GM04503 (cell line): ENCODE measurements around the gene ASTL.

Source experiments
- DNase-seq: peaks from one replicate; pipeline ENCODE4 v3.0.0-alpha.2; 2012; ENCODE audit warnings: low read depth

Gene ASTL

DNA sequence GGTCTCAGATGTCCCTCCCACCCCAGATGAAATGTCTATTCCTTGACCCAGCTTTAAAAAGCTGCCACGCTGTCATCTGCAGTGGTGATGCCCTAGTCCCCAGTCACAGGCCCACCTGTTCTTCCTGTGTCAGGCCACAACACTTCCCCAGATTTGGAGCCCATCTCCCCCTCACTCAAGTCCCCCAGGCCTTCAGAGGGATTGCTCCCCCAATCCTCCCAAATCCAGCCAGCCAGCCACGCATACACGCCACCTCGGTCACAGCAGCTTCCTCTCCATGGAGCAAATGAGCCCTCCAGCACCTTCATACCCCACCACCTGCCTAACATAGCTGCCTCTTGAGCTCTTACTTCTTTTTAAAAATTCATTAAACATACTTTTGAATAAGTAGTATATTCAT is 7.8 kb downstream of the ASTL start:
- no peak for DNase-seq

DNA sequence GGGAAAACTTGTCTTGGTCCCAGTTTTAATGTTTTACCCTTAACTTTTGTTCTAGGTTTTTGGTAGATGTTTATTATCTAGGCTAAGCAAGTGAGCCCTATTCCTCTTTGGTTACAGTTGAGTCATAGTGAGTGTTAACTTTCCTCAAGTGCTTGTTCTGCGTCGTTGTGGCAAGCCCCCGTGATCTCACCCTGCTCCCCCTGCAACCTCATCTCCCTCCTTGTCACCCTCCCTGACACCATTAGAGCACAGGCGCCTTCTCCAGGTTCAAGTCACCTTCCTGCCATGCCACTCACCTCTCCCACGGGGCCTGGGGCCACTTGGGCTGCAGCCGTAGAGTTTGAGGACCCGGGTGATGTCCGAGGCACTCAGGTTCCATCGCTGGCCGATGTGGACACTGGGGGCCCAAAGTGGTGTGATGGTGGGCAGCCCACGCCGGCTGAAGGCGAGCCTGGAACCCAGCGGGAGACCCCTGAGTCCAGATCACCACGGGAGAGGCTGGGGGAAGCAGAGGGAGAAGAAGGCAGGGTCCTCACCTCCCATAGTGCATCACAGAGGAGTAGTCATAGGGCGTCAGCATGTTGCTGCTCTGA is 8.7 kb downstream of the ASTL start:
- DNase-seq = no peak

DNA sequence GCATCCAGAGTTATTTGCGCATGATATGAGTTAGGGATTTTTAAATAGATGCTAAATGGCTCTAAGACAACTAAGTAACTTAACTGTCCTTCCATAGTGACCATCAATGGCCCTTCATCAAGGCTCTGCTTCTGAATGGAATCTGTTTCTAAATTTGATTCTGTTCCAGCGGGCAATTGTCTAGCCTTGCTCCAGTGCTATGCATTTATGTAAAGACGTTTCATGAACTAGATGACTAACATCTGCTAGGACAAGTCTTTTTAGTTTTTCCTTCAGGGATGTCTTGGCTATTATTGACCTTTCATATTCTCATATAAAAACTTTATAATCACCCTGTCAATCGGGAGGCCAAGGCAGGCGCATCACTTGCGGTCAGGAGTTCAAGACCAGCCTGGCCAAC is 9.8 kb downstream of the ASTL start:
- DNase-seq = no peak

DNA sequence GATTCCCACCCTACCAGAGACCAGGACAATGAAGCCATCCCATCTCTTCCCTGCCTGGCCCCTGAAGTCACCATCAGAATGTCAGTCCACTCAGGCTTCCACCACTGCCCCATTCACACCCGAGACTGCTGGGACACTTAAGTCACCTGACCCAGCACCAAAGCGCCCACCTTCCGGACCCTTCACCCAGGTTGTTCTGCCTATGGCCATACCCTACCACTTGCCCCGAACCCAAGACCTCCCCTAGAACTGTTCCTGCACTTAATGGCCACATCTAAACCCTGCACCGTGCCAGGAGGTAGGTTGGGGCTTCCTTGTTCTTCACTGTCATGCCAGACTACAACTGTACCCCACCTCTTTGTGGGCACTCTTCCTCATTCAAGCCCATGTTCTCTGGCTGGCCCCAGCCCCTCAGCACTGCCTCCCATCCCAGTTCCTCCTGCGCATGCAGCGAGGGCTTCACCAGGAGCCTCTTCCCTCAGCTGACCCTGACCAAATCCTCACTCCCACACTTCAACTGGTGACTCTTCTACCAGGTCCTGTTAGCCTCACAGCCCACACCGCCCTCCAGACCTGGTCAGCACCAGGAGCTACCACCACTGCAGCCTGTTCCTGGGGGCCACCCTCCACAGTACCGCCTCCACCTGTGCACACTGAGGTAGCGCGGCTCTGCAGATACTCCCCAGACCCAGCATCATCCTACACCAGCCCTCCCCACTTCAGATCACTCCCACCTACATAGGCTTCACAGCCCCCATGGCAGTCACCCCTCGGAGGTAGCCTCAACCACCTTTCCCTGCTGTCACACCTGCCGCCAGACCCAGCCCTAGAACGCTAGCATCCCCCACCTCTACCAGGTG is 13.7 kb downstream of the ASTL start:
- DNase-seq = no peak

DNA sequence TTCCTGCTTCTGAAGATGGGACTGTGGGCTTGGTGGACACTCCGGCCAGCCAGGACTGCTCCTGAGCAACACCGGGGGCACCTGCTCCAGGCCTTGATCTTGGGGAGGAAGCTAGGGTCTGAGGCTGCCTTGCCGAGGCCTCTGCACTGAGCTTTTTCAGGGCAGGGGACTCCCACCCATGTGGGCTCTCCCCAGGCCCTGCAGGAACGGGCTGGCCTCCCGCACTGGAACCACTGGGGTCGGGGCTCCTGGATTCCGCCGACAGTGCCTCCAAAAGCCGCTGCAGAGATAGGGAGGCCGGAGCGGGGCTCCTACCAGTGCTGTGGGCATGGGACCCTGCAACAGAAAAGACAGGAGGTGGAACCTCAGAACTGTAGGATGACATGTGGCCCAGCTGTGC is 14.4 kb downstream of the ASTL start:
- DNase-seq = no peak

DNA sequence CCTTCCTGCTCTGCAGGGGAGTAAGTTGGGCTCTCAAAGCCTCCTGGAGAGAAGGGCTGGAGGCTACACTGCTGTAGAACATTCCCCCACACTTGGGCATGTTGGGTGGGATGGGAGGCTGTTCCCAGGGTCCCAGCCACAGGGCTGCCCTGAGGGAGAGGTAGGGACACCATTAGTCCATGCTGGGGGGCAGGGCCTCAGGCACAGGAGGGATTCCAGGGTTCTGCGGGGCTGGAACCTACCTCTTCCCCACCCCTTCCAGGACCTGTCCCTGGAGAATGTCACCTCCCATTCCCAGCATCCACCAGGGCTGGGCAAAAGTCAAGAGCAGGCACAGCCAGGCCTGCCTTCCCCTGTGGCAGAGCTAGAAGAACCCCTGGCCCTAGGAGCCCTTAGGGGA is 15.0 kb downstream of the ASTL start:
- DNase-seq = no peak

DNA sequence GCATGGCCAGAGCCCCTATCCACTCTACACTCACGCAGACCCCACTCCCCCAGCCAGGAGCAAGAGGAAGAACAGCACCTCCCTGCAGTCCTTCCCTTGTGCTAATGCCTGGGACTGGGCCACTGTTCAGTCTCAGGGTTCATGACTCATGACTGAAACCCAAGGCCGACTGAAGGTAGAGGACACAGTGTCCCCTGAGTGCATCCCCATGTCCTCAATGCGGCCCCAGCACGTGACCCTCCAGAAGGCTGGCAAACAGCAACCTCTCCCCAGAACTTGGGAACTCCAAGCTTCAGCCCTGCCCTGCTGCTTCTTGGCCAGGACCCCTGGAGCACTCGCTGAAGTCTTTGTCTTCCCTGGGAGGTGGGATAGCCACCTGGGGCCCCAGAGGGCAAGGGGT is 15.9 kb downstream of the ASTL start:
- no peak for DNase-seq

DNA sequence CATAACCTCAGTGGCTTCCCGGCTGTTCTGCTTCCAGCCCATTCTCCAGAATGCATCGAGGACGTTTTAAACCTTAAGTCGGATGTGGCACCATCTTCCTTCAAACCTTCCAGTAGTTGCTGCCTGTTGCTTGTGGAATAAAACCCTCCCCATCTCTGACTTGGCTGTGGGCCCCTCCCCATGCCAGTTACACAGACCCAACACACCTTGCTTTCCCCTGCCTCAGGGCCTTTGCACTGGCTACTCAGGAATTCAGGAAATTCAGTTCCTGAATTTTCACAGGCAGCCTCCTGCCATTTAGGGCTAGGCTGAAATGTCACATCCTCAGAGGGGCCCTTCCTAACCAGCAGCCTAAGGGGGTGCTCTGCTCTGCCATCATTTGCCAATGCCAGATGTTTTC is 16.9 kb downstream of the ASTL start:
- no peak for DNase-seq

DNA sequence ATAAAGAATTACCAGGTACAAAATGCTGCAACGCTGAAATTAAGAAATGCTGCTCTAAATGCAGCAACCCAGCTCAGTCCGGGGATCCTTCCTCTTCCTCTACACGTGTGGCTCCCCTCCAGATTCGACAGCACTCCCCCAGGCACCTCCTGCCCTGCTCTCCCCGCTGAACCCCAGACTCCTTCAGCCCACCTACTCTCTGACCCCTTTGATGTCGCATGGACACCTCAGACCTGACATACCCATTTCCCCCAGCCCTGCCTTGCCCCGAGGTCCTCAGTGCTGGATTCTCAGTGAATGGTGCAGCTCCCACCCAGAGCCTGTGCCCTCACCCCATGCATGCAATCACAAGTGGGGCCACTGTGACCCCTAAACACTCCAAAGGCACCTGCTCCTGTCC is 17.3 kb downstream of the ASTL start:
- no peak for DNase-seq

DNA sequence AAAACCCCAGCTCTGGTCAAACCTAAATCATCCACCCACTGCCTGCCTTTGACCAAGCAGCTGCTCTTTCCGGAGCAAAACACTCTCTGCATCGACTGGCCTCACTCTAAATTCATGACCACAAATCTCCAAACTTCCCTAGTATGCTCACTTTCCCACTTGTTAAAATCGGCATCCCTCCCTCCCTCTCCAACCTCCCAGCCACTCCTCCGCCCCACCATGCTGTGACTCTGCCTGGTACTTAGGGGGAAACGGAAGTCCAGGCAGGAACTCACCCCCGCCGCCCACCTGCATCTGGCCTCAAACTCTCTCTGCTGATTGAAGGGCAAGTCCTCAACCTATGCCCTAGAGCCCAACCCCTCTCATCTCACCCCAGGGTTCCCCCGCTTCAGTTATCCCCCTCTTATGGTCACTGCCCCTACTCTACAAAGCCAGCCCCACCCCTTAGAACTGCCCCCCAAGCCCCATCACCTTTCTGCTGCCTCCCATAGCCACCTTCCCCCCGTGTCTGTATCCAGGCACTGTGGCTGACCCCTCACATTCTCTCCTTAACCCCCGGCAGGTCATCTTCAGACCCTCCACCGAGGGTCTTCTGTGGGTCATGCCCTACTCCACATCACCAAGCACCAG is 18.1 kb downstream of the ASTL start:
- DNase-seq = no peak

DNA sequence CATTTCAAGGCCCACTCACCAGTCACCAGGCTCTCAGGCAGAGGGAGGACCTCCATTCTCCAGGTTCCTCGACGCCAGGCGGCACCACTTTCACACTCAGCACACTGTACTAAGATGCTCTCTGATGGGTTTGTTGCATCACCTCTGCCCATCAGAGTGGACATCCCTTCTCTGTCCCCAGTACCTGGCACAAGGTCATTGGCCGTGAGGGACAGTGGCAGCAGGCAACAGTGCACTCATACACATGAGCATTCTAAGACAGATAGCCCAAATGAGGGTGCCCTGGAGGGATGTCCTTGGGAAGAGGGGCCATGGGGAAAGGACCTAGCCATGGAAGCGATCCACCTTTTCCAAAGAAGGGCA is 18.9 kb downstream of the ASTL start:
- DNase-seq = no peak

DNA sequence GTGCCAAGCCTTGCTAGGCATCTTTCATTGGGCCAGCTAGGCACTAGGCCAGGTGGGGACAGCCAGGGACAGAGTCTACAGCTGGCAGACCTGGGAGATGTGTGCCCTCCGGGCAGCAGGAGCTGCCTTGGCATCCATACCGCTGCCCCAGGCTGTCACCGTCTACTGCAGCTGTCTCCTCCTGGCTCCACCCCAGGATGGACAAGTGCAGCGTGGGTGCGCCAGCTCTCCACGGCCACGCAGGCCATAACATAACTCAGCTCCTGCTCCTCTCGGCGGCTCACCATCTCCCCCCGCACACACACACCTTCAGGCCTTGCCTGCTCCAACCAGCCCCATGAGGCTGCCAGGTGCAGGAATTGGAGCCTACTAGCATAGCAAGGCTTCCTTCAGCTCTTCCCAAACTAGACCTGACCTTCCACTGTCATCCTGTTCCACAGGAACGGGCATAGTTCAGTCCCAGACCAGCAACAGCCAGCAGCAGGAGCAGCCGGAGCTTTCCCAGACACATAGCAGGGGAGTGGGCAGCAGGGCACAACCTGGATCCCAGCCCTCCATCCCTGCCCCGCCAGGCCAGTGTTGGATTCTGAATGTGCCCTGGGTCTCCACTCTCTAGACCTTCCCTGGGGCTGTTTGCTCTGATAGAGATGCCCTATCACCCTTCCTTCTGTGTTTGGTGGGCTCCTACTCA is 19.5 kb downstream of the ASTL start:
- no peak for DNase-seq

DNA sequence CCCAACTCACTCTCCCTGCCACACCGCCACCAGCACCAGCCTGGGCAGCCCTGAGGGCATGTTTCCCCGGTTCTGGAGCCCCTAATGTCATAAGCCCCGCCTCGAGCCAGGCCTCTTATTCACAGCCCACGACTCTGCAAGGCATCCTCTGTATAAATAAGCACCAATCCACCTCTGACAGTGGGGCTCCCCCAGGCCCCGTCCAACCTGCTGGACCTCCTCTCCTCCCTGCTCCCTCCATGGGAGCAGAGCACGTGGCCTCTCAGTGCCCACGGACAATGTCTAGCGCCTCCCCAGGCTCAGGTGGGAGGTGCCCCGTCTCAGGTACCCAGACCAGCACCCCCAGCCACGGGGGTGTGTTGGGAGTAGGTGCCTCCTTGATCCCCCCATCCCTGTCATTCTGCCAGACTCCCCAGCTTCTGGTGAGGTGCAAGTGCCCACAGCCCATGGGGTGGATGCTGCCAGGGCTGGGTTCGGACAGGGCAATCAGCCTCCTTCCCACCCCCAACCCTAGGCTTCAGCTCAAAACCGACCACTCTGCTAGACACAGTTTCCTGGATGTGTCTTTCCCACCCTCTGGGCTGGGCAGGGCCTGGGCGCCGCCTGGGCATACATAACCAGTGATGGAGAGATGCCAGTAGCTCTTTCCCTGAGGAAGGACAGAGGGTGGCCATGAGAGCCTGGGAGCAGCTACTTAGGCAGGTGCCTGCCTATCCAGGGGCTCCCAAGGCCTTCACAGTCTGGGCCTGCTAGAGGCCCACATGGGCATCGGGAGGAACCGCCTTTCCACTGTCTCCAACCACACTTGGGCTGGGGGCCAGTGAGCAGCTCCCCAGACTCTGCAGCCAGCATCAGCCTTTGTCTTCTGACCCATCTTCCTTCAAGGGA is 20.4 kb downstream of the ASTL start:
- no peak for DNase-seq

DNA sequence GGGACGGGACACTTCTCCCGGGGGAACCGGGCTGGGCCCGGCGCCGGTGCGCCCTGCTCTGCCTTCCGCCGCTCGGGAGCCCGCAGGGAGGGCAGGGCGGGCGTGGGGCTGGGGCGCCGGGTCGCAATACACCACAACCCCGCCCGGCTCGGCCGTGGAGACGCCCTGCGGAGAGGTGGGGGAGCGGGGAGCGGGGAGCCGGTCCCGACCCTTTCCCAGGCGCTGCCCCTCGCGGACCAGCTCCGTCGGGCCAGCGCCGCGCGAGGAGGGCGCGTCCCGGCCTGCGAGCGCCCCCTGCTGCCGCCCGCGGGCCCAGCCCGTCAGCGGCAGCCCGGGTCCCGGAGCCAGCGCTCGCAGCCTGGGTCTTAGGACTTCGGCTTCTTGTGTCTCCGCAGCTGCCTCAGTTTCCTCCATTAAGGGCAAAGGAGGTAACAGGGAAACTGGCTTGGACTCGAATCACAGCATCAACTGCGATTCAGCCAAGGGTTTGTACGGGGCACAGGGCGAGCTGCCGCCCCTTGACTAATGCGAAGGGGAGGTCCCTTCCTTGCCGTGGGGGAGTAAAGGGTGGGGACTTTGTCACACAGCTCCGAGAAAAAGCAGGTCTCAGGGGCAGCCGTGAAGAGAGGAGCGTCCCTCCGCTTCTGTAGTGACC is 21.3 kb downstream of the ASTL start:
- DNase-seq = no peak

DNA sequence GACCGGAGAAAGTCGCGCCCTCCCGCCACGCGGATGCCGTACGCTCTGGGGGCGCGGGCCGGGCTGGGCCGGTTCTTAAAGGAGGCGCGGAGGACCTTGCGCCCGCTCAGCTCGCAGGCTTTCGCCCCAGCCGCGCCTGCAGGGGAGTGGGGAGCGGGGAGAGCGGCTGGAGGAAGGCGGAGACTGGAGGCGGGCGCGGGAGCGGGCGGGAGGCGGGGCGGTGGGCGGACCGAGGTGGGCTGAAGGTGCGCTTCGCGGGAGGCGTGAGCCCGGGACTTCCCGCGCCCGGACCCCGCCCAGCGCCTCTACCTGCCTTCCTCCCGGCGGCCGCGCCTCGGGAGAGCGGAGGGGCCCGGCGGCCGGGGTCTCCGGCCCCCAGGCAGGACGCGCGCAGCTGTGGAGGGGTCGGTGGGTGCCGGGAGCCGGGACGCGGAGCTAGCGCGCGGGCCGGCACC is 21.9 kb downstream of the ASTL start, which contains the start of gene ADRA2B:
Gene ADRA2B (minus strand): TSS at position 148 of the 455 bp plus-strand sequence. CDS start 422 bp downstream, outside the sequence.
- DNase-seq = no peak

DNA sequence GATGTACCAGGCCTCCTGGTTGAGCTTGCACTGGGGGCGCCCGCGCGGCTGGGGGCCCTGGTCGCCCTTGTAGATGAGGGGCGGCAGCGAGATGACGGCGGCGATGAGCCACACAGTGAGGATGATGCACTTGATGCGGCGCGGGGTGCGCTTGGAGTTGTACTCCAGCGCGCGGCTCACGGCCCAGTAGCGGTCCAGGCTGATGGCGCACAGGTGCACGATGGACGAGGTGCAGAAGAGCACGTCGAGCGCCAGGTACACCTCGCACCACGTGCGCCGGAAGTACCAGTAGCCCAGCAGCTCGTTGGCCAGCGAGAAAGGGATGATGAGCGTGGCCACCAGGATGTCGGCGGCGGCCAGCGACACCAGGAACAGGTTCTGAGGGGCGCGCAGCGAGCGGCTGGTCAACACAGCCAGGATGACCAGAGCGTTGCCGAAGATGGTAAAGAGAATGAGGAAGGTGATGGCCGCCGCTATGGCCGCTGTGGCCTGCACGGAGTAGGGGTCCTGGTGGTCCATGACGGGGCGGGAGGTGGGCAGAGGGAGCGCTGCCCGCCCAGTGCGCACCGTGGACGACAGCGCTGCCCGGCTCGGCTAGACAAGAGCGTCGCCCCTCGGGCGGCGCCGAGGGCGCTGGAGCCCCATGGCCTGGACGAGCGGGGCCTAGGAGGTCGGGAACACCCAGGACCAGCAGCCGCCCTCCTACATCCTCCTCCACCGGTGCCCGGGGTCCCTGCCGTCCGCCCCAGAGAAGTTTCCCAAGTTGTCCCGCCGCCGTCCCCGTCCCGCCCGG is 22.5 kb downstream of the ASTL start:
- DNase-seq = no peak

DNA sequence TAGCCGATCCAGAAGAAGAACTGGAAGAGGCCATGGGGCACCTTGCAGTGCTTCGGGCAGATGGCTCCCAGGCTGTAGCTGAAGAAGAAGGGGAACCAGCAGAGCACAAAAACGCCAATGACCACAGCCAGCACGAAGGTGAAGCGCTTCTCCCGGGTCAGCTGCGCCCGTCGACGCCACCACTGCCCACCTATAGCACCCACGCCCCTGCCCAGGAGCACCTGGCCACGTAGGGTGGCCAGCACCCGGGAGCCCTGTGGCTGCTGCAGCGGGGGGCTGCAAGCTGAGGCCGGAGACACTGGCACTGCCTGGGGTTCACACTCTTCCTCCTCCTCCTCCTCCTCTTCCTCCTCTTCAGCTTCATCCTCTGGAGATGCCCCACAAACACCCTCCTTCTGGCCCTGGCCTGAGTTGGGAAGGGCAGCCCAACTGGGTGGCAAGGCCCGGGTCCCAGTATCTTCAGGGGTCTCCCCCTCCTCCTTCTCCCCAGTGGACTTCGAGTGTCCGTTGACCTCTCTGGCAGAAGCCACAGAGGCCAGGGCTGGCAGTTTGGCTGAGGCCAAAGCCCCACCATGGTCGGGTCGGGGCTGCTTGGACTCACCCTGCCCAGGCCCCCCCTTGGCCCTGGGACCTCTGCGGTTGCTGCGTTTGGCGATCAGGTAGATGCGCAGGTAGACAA is 23.3 kb downstream of the ASTL start:
- no peak for DNase-seq

DNA sequence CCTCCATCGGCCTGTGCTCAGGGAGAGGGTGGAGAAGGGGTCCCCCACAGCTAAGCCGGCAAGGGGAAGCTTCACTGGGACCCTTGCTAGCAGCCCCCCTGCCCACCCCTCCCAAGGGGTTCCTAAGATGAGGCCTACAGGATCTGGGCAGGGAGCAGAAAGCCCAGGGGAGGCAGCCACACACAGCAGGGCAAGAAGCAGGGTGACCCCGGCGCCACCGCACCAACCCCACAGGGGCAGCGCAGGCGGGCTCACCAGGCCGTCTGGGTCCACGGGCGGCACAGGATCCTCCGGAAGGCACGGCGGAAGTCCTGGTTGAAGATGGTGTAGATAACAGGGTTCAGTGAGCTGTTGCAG is 23.8 kb downstream of the ASTL start:
- DNase-seq = no peak

DNA sequence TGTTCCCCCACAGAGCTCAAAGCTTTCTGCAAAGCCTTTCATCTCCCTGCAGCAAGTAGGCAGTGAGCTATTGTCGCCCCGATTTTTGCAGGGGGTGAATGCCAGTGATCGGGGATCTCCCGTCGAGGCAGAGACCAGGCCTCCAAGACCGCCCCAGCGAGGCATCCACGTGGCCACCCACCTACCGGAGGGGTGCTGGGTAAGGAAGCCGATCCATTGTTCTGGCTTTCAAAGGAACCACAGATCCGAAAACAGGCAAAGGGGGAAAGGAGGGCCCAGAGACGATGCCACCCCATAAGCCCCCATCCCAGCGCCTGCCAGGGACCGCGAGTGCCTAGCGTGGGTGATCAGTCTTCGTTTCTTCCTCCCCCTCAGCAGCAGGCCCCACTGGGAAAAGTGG is 24.4 kb downstream of the ASTL start:
- no peak for DNase-seq

DNA sequence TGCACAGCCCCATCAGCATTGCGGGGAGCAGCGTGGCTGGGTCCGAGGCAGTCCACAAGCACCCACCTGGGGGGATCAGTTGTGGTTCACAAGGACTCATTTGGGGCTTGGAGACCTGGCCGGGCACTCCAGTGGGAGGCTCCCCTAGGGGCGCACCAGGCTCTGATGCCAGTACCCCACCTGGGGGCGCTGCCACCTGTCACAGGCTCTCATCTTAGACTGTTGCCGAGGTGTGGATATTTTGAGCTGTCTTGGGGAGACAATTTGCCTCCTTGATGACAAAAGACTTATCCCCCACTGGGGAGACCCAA is 25.0 kb downstream of the ASTL start:
- DNase-seq = no peak
